ENCODE measurements around the gene CTDSPL. TPM values are rescaled to one million over a fixed set of nuclear protein-coding genes. Genes with fewer than 3 reads are reported as not detected.

The CTDSPL gene
- total RNA-seq, 1 donor from 2014 or later, result 72.7 TPM

DNA sequence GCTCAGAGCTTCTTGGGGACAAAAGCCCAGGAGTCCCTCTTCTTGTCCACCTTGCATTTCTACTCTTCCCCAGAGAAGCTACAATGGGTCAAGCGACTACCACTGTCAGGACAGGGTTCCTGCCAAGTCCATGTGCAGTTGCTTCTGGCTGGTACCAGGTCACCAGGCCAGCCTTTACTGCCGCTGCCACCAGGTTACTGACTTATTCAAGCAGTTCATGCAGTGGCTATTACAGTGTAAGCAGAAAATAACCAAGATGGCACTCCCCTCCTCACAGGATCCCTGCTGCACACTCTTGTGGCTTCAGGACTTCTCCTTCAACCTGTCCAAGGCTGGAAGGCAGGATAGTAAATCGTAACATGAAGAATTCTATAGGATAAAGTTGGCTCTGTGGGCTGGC lies 42.1 kb downstream of the CTDSPL start:
- Mint-ChIP-seq H3K27ac (no peak overlapping the region), H3K9me3 (no peaks in the 10 kb centered on the region), H3K27me3 (no peaks in the 10 kb centered on the region), H3K36me3 (peaks cover 17% of the 10 kb centered on the region), H3K4me3 (no peak overlapping the region), H3K4me1 (ENCODE audit: unreplicated experiment) (peaks cover 62% of the 10 kb centered on the region)
- no peak for DNase-seq (ENCODE audit: extremely low spot score, unreplicated experiment)
- TF ChIP-seq, protein P1, sequence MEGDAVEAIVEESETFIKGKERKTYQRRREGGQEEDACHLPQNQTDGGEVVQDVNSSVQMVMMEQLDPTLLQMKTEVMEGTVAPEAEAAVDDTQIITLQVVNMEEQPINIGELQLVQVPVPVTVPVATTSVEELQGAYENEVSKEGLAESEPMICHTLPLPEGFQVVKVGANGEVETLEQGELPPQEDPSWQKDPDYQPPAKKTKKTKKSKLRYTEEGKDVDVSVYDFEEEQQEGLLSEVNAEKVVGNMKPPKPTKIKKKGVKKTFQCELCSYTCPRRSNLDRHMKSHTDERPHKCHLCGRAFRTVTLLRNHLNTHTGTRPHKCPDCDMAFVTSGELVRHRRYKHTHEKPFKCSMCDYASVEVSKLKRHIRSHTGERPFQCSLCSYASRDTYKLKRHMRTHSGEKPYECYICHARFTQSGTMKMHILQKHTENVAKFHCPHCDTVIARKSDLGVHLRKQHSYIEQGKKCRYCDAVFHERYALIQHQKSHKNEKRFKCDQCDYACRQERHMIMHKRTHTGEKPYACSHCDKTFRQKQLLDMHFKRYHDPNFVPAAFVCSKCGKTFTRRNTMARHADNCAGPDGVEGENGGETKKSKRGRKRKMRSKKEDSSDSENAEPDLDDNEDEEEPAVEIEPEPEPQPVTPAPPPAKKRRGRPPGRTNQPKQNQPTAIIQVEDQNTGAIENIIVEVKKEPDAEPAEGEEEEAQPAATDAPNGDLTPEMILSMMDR (conservative IDR thresholded peaks at IDR 0.05), result no peak

DNA sequence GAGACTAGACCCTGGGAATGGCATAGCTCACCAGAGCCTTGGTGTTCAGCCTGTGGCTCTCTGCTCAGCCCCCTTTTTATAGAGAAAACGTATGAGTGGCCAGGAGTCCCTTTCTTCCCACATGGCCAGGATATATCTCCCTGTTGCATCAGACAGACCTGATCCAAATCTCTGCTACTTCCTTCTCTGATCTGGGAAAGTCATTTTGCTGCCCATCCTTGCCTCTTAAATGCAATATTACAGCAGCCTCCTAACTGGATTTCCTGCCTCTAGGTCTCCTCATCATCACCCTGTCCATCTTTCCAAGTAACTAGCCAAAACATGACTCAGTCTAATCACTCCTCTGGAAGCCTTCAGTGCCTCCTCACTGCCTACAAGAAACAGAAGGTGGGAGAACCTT lies 42.9 kb downstream of the CTDSPL start:
- H3K9me3 Mint-ChIP-seq, result no peaks in the 10 kb centered on the region
- H3K4me1 Mint-ChIP-seq (ENCODE audit: unreplicated experiment), result peaks cover 62% of the 10 kb centered on the region
- H3K27ac Mint-ChIP-seq, result peak overlapping the region; percentile 28
- no peak overlapping the region for H3K4me3 Mint-ChIP-seq
- DNase-seq (ENCODE audit: extremely low spot score, unreplicated experiment), result no peak
- H3K27me3 Mint-ChIP-seq, result no peaks in the 10 kb centered on the region
- TF ChIP-seq, protein P1 (conservative IDR thresholded peaks at IDR 0.05), result no peak
- H3K36me3 Mint-ChIP-seq, result peaks cover 10% of the 10 kb centered on the region

DNA sequence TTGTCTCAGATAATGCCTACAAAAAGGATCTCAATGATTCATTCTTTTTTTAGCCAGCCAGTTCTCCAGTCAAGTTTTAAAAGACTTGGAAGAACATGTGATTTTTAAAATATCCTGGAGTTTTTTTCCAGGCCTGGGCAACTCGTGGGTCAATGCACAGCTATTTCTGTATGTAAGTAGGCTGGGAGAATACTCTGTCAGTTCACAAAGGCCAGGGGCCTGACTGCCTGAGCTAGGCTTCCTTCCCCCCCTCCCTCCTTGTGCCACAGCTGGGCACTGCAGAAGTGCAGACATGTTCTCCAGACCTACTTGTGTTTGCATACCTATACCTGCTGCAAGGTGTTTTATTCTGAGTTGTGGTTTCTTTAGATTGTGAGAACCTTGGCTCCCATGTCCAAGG lies 43.7 kb downstream of the CTDSPL start:
- Mint-ChIP-seq H3K27me3 (no peaks in the 10 kb centered on the region), H3K4me3 (no peak overlapping the region), H3K36me3 (peaks cover 6% of the 10 kb centered on the region), H3K27ac (no peak overlapping the region), H3K9me3 (no peaks in the 10 kb centered on the region), H3K4me1 (ENCODE audit: unreplicated experiment) (peaks cover 62% of the 10 kb centered on the region)
- TF ChIP-seq, protein P1 (conservative IDR thresholded peaks at IDR 0.05), result no peak
- no peak for DNase-seq (ENCODE audit: extremely low spot score, unreplicated experiment)

DNA sequence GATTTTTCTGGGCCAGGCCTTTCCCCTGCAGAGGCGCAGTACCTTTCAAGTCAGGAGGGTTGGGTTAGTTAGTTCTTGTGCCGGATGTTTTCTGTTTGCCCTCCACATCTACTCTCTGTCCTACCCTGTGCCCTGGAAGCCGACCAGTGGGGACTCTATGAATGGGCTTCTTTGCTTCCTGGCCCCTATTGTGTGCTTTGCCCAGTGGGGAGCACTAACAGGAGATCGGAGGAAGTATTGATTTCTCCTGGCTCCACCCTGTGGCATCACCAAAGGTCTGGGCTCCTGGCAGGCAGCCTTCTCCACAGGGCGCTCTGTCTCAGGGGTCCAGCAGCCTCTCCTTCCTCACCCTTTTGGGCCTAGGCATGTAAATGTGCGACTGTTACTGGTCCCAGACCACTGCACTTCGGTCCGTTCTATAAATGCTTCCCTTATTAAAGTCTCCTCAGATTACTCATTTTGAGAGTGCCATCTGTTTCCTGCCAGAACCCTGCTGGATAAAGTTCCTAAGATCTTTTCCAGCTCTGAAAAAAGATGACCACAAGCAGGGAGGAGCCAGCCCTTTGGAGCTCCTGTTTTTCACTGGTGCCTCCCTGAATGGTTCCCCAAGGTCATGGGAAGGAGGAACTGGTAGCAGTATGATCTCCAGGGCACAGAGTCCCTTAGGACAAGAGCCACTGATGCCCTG lies 44.5 kb downstream of the CTDSPL start:
- peaks cover 4% of the 10 kb centered on the region for H3K9me3 Mint-ChIP-seq
- peaks cover 8% of the 10 kb centered on the region for H3K36me3 Mint-ChIP-seq
- H3K27me3 Mint-ChIP-seq, result no peaks in the 10 kb centered on the region
- TF ChIP-seq, protein P1 (conservative IDR thresholded peaks at IDR 0.05), result no peak
- peak overlapping the region; percentile 5 for H3K4me3 Mint-ChIP-seq
- H3K27ac Mint-ChIP-seq, result peak overlapping the region; percentile 72
- no peak for DNase-seq (ENCODE audit: extremely low spot score, unreplicated experiment)
- peaks cover 69% of the 10 kb centered on the region for H3K4me1 Mint-ChIP-seq (ENCODE audit: unreplicated experiment)

DNA sequence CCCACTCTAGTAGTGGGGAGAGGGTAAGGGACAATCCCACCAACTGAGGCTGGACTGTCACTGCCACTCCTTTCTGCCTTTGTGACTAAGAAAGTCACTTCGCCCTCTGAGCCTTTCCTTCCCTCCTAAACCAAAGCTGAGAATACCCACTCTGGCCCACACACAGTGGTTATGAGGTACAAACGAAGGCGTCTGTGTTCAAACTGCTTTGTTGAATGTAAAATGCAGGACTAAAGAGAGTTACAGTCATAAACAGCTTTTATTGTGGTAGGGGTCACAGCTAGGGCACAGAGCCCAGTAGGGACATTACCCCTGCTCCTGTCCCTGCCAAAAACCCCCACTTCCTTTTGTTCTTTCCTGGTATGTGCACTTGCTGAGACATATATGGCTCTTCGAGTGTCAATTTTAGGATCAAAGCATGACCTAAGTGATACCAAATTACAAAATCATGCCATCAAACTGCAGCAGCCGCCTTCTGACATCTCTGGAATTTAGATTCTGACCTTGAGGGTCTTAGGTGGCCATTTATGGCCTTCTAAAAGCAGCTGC lies 45.1 kb downstream of the CTDSPL start:
- DNase-seq (ENCODE audit: extremely low spot score, unreplicated experiment), result no peak
- Mint-ChIP-seq H3K36me3 (peaks cover 12% of the 10 kb centered on the region), H3K27ac (peak overlapping the region; percentile 72), H3K27me3 (no peaks in the 10 kb centered on the region), H3K4me3 (peak overlapping the region; percentile 5), H3K9me3 (peaks cover 8% of the 10 kb centered on the region), H3K4me1 (ENCODE audit: unreplicated experiment) (peaks cover 72% of the 10 kb centered on the region)
- TF ChIP-seq, protein P1 (conservative IDR thresholded peaks at IDR 0.05), result no peak

All from type B pancreatic cell (in vitro differentiated cells).